ENCODE data around the gene TFEB.

The TFEB gene

DNA sequence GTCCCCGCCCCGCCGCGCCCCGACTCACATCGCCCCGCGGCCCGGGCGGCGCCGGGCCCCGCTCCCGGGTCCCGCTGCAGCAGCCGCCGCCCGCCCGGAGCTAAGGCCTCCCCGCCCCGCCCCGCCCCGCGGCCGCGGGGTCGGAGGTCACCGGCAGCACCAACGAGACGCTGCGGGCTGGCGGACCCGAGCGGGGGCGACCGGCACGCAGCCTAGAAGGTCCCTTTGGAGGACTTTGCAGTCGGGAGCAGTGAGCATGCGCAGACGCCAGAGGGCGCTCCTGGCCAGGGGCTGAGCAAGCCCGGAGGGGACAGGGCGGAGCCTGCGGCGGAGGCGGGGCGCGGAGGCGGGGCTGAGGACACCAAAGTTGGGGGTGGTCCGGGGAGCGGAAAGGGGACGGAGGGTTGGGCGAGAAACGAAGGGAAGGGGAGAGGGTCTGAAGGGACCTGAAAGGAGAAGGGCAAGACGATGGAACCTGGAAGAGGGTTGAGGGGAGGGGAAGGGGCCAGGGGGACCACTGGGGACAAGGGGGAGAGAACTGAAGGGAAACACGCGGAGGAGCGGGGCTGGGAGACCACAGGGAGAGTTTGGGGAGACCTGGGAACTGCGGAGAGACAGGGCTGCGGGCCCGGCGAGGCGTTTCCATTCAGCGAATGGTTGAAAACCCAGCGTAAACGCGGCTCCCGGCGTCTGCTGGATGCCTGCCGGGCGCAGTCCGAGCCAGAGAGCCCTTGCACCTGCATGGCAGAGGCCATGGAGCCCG lies 44.6 kb upstream of the TFEB start, which contains the start of gene FRS3:
TSS of gene FRS3 (minus strand) at position 113 of the 763 bp plus-strand sequence. CDS start 2,913 bp downstream, outside the sequence.
- TF ChIP-seq, protein P1, sequence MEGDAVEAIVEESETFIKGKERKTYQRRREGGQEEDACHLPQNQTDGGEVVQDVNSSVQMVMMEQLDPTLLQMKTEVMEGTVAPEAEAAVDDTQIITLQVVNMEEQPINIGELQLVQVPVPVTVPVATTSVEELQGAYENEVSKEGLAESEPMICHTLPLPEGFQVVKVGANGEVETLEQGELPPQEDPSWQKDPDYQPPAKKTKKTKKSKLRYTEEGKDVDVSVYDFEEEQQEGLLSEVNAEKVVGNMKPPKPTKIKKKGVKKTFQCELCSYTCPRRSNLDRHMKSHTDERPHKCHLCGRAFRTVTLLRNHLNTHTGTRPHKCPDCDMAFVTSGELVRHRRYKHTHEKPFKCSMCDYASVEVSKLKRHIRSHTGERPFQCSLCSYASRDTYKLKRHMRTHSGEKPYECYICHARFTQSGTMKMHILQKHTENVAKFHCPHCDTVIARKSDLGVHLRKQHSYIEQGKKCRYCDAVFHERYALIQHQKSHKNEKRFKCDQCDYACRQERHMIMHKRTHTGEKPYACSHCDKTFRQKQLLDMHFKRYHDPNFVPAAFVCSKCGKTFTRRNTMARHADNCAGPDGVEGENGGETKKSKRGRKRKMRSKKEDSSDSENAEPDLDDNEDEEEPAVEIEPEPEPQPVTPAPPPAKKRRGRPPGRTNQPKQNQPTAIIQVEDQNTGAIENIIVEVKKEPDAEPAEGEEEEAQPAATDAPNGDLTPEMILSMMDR (IDR thresholded peaks at IDR 0.05; ENCODE audit: control insufficient read depth, insufficient read depth, low read depth, low read length, missing control alignments): peak; percentile 93
- peak; percentile 66 for DNase-seq (ENCODE audit: low read depth)
- peak within 1 kb of the TSS; percentile 49 for H3K4me3 ChIP-seq (ENCODE audit: control insufficient read depth, low read depth, low read length)

DNA sequence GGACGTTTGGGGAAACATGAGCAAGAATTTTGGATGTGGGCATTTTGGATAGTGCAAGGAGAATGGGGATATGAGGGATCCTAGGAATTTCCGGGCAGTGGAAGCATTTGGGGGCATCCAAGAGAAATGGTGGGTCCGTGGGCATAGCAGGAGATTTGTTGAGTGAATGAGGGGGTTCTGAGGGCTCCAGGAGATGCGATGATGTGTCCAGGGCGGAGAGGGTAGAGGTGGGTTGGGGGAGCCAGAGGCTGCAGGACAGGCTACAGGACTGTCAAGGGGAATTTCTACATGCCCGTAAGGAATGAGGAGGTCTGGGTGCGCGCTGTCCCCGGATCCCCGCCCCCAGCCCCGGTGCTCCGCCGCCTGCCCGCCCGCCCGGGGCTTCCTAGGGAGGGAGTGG lies 43.9 kb upstream of the TFEB start:
- peak overlapping the region; percentile 49 for H3K4me3 ChIP-seq (ENCODE audit: control insufficient read depth, low read depth, low read length)
- no peak for DNase-seq (ENCODE audit: low read depth)
- TF ChIP-seq, protein P1 (IDR thresholded peaks at IDR 0.05; ENCODE audit: control insufficient read depth, insufficient read depth, low read depth, low read length, missing control alignments): no peak

DNA sequence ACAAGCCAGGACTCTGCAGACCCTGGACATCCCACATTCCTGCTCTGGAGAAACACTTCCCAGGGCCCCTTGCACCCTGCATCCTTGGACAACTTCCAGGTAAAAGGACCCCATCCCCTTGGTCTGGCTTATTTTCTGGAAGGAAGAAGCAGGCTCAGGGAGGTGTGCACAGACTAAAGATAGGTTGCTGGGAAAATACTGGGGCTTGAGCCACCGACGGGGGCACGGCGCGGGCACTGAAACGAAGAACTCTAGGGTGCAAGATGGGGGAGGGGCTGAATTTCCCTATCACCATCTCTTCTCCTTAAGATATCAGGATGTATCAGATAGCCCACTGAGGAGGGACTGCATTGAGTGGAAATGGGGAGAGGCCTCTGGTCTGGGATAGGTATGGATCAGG lies 43.5 kb upstream of the TFEB start:
- H3K4me3 ChIP-seq (ENCODE audit: control insufficient read depth, low read depth, low read length): peak overlapping the region; percentile 49
- no peak for DNase-seq (ENCODE audit: low read depth)
- TF ChIP-seq, protein P1 (IDR thresholded peaks at IDR 0.05; ENCODE audit: control insufficient read depth, insufficient read depth, low read depth, low read length, missing control alignments): no peak

DNA sequence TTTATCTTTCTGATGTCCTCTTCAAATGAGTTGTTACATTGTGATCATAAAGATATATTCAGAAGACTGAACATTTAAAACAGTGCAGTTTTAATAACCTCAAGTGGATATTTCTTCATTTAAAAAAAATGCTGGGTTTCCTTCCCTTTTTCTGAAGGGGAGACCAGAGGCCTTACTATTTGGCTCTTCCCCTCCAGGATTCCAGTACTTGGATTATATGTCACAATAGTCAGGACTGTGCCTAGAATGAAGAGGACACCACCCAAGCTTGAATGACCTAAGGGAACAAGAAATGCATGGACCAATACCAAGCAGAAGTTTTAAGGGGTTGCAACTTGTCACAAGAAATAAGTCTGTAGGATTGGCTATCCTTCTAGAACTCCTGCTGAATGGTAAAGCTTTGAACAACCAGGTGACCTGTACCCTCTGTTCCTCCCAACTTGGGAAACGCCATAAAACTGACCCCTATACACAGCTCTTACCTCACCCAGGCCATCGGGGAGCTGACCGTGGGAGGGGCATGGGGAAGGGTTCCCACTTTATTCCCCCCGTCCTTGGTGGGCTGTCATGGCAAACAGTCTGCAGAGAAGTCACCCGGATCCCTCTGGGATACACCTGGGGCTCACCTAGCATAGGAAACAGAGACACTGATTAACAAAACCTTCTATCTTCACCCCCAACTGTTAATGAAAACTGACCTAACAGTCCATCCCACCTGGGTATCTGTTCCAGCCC lies 42.3 kb upstream of the TFEB start:
- TF ChIP-seq, protein P1 (IDR thresholded peaks at IDR 0.05; ENCODE audit: control insufficient read depth, insufficient read depth, low read depth, low read length, missing control alignments): no peak
- DNase-seq (ENCODE audit: low read depth): no peak
- no peak overlapping the region for H3K4me3 ChIP-seq (ENCODE audit: control insufficient read depth, low read depth, low read length)

DNA sequence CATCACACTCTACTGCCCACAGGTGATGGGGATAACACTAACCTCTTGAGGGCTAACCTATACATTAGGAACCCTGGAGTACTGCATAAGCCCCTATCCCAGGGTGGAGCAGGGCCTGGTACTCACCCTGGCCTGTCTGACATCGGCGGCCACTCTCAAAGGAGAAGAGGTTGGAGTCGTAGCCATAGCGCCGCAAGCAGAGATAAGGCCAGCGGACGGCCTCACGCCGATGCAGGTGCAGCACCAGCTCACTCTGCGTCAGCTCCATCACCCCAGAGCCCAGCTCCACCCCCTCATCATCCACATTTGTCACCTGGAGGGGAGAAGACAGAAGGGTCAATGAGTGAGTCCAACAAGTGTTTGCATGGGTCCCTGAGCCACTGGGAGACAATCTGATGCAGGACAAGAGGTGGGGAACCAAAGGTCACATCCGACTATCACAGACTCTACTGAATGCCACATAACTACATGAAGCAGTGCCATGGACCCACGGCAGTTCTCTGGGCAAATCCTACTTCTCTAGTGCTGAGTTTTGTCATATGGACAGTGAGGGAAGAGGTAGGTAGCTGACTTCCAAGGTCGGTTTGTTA lies 40.0 kb upstream of the TFEB start:
- no peak for DNase-seq (ENCODE audit: low read depth)
- TF ChIP-seq, protein P1 (IDR thresholded peaks at IDR 0.05; ENCODE audit: control insufficient read depth, insufficient read depth, low read depth, low read length, missing control alignments): no peak
- no peak overlapping the region for H3K4me3 ChIP-seq (ENCODE audit: control insufficient read depth, low read depth, low read length)

DNA sequence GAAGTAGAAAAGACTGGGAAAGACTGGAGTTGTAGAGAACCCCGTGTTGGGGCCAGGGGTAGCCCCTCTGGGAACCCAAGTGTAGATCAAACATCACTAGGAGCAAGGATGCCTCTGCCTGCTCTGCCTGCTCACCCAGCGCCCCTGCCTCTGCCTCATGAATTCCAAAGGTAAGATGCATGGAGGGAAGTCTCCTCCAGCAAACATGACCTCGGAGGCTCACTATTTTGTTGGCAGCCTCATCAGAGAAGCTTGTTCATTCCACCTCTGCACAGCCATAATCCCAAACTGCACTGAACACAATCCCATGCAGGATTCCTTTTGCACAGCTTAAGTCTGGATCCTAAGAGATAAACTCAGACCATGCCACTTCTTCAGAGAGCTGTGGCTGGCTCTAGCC lies 39.4 kb upstream of the TFEB start:
- TF ChIP-seq, protein P1 (IDR thresholded peaks at IDR 0.05; ENCODE audit: control insufficient read depth, insufficient read depth, low read depth, low read length, missing control alignments): no peak
- DNase-seq (ENCODE audit: low read depth): no peak

More for the DNA sequence above, 39.4 kb upstream of the TFEB start:
- no peak overlapping the region for H3K4me3 ChIP-seq (ENCODE audit: control insufficient read depth, low read depth, low read length)

Measured in AG09309 (cell line).